GM15510 (cell line): ENCODE results near the gene FGF14.

ENCODE experiments used
- POLR2A ChIP-seq: IDR thresholded peaks from 3 replicates; pipeline ENCODE4 v1.6.1; 2011; ENCODE audit warnings: borderline replicate concordance; ENCODE audit not compliant: insufficient read length; ENCODE audit errors: extremely low read depth

FGF14 gene

GRCh38 chr13:102042746-102043145 is 359.1 kb downstream of the FGF14 start:
- TF ChIP-seq POLR2A = no peak

DNA sequence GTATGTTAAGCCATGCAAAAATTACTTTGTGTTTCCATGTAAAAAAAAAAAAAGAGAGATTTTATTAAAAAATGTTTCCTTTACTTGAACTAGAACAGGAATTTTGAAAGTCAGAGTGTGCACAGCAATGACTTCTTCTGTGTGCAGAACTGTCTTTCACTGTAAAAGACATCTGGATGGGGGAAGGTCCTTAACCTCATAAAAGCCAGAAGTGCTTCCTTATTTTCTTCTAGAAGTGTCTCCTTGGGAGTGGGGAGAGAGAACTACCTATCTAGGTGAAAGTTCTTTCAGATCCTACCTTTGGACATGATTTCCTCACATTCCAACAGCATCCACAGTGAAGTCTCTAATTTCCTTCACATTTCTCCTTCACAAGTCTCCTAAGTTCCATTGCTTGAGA is 360.3 kb downstream of the FGF14 start:
- TF ChIP-seq POLR2A = no peak

DNA sequence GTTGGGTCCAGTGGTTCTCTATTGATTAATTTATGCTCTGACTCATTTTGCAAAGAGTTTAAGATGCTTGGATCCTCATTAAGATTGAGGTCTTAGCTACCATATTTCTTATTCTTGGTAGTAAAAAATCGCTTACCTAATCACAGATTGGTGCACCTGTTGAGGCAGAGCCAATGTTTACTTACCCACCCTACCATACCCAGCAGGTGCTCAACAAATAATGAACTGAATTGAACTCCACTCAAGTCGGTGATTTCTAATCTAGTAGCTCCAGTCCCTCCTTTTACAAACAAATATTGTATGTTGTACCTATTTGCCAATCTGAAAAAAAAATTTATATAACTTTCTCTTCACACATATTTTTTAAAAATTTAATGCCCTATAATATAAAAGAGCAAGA is 361.0 kb downstream of the FGF14 start:
- TF ChIP-seq POLR2A = no peak

- no peak for TF ChIP-seq POLR2A
These were observed 362.6 kb downstream of the FGF14 start for GRCh38 chr13:102039264-102039663.

GRCh38 chr13:102038787-102039186 is 363.1 kb downstream of the FGF14 start:
- TF ChIP-seq POLR2A = no peak

- TF ChIP-seq POLR2A = no peak
These were observed 365.9 kb downstream of the FGF14 start for GRCh38 chr13:102035969-102036368.

DNA sequence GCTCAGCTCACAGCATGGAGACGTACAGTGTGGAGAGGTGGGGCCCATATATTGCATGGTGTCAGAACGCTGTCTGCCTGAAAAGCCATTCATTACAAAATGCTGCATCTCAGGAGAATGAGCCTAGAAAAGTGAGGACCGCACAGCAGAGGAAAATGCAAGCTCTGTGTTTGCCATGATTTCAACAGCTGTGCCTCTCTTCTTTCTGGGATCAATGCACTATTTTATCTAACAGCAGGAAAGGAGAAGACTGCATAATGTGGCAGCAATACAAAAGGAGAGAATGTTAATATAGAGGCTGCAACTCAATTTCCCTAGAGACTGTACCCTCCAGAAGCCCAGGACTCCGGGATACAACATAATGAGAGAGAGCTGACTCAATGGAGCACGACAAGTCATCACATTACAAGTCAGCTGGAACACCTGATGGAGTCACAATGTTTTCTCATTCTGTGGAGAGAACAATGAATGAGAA is 368.0 kb downstream of the FGF14 start:
- no peak for TF ChIP-seq POLR2A

DNA sequence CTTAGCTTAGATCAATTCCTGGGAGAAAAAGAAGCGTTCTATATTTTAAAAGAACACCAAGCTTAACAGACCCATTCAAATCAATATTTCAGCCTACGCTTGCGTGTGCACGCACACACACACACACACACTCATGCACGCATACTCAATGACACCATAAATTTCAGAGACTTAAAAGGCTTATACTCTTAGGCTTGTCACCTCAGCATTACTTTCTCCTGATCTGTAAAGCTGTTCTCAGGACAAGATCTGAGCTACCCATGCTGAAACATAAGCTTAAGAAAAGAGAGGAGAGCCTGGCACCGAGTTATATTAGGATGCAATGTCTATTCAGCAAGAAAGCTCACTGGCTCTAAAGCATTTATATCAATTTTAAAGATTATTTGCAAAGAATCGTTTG is 368.5 kb downstream of the FGF14 start:
- TF ChIP-seq POLR2A = no peak

- TF ChIP-seq POLR2A = no peak
These were observed 373.0 kb downstream of the FGF14 start for GRCh38 chr13:102028868-102029267.

GRCh38 chr13:102028206-102028605 is 373.6 kb downstream of the FGF14 start:
- TF ChIP-seq POLR2A = no peak

DNA sequence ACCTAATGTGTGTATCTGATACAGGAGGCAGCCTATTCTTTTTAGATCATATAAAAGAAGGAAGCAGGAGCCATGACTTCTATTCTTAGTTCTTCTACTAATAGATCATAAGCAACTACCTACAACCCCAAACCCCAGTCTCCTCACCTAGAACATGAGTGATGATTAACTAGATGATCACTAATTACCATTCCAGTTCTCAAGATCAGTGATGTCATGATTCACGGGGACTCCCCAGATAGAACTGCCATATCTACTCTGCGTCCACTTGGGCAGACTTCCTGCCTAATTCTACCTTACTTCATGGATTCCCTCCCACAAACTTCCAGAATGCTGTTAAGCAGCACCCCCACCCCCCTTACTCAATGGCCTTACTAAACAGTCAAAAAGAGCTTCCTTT is 380.1 kb downstream of the FGF14 start:
- TF ChIP-seq POLR2A = no peak

- no peak for TF ChIP-seq POLR2A
These were observed 381.1 kb downstream of the FGF14 start for GRCh38 chr13:102020611-102021216.

DNA sequence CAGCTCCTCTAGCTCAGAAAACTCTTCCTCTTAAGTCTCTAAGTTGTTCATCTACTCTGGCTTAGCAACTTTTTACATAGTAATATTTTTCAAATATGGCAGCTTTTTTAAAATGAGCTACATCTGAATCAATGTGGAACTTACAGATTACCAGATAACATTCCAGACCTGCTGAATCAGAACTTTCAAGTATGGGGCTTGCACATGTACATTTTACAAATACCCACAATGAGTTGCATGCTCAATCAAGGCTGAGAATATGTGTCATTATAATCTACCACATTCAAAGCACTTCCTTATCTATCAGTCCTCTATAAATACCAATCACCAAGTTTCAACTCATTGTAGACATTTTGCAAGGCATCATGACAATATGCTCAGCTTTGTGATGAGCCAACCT is 383.1 kb downstream of the FGF14 start:
- TF ChIP-seq POLR2A = no peak

- TF ChIP-seq POLR2A = no peak
These were observed 384.6 kb downstream of the FGF14 start for GRCh38 chr13:102017248-102017647.

DNA sequence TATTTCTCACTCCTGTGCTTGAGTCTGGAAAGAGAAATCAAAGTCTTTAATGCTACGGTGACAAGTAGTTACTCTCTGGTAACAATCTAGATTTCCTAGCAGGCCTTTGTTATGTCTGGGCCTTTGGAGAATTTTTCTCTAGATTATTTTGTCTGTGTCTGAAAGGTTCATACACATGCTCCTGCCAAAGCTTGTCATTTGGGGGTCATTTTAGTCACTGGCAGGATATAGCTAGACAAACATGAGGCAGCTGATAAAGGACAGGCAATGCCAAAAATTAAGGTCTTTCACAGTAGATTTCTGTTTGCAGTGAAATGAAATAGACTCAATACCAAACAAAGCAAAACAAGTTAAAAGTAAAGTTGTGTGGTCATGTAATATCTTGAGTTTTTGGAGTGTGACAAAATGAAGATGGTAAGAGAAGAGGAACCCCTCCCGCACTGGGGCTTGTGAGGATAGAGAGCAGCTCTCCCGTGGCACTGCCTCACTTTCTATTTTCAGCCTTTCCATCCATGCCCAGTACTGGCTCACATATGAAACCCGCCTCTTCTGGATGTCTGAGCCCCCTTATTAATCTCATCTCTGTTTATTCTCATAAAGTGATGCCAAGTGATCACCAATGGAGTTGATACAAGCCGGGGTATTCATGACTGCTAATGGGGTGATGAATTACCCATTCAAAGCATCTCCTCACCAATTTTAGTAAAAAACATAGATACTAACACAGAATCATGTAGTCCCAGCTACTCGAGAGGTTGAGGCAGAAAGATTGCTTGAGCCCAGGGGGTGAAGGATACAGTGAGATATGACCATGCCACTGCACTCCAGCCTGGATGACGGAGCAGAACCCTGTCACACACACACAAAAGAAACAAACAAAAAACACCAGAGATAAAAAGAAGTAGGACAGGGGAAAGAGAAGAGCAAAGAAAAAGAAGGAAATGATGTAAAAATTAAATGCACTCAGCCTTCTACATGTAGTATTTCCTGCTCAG is 389.3 kb downstream of the FGF14 start:
- no peak for TF ChIP-seq POLR2A
